GM18517 (cell line): ENCODE data around the gene CCL14.
"Not testable (repeated sequence)": the region's sequence is repeated elsewhere in the genome, so short reads cannot be mapped to it uniquely, and the experiment has no call there.

Experiments used
- ATAC-seq: cut with Tn5 transposase; IDR thresholded peaks from one replicate; pipeline ENCODE4 v1.9.1; 2021; ENCODE audit warnings: mild to moderate bottlenecking, moderate library complexity; ENCODE audit not compliant: unreplicated experiment

Gene CCL14

GRCh38 chr17:35986643-35987042, at the start of gene CCL14:
CCL14 (minus strand) TSS chr17:35986729; CDS start chr17:35986649, 80 bp downstream.
- ATAC-seq, result no peak

- ATAC-seq, result no peak
Observed at GRCh38 chr17:36036235-36036634, 49.7 kb upstream of the CCL14 start.

- no peak for ATAC-seq
Observed at GRCh38 chr17:36034127-36034526, 47.6 kb upstream of the CCL14 start.

GRCh38 chr17:36030956-36031355, 44.4 kb upstream of the CCL14 start:
- no peak for ATAC-seq

GRCh38 chr17:36027761-36028160, 41.2 kb upstream of the CCL14 start:
- no peak for ATAC-seq

DNA sequence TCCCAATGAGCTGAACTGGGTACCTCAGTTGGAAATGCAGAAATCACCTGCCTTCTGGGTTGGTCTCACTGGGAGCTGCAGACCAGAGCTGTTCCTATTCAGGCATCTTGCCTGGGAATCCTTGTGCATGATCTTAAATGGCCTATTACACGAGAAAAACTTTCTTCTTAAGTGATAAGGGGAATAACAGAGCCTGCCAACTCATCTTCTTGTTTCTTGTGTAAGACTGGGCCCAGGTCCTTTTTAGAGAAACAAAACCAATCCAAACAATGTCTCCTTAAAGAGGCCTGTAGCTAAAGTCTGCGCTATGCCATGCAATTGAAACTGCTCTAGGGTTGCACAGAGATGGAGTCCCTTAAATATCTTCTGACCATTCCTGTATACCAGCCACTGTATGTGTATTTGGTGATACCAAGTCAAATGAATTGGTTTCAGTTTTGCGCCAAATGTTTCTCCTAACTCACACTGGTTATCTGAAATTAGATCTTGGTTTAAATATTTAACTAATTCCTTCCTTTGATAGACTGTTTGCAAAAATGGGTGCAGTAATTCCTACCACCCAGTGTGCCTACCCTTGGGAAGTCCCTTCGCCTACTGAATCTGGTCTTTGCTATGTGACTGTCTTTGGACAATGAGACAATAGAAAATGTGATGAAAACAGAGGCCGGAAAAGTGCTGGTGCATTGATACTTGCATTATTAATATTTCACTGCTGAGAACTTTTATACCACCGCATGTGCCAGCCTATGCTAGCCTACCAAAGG, 37.8 kb upstream of the CCL14 start:
- no peak for ATAC-seq

GRCh38 chr17:36019423-36019822, 32.9 kb upstream of the CCL14 start:
- ATAC-seq, result no peak

DNA sequence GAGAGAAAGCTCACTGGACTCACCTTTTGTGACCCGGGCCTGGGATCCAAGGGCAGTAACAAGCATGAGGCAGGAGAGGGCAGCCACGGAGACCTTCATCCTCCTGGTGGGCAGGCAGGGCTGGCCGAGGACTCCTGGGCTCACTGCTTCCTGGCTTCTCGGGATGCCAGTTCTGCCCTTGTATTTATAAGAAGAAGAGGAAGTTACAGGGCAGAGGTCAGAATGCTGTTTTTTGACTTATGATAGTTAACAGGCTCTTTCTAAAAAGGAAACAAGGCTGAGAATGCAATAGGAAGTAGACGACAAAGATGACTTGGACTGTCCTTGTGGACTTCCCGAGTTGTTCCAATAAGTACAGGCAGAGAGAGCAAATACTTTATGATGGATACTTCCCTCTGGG, 31.3 kb upstream of the CCL14 start, which contains the start of gene CCL23:
CCL23 (minus strand) TSS at position 174 of the 400 bp plus-strand sequence; CDS start at position 99, 75 bp downstream.
- no peak for ATAC-seq

DNA sequence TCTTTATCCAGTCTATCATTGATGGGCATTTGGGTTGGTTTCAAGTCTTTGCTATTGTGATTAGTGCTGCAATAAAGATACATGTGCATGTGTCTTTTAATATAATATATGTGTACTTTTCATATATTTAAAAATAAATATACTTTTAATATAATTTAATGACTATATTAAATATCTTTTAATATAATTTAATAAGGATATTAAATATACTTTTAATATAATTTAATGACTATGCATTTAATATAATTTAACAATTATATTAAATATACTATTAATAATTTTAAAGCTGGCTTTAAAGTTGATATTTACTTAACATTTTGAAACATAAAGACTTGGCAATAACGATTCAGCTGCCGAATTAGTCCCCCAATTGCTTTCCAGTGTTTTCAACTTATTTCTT, 30.0 kb upstream of the CCL14 start:
- ATAC-seq, result no peak

DNA sequence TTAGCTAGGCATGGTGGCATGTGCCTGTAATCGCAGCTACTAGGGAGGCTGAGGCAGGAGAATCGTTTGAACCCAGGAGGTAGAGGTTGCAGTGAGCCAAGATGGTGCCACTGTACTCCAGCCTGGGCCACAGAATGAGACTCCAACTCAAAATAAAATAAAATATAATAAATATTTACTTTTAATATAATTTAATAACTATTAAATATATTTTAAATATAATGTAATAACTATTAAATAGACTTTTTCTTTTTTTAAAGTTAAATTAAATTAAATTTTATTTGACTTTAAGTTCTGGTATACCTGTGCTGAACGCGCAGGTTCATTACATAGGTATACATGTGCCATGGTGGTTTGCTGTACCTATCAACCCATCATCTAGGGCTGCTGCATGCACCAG, 29.4 kb upstream of the CCL14 start:
- ATAC-seq, result not testable (repeated sequence)

- no peak for ATAC-seq
Observed at GRCh38 chr17:36014946-36015345, 28.4 kb upstream of the CCL14 start.

GRCh38 chr17:36011201-36011600, 24.7 kb upstream of the CCL14 start:
- ATAC-seq, result no peak

GRCh38 chr17:36008998-36009665, 22.6 kb upstream of the CCL14 start:
- no peak for ATAC-seq

DNA sequence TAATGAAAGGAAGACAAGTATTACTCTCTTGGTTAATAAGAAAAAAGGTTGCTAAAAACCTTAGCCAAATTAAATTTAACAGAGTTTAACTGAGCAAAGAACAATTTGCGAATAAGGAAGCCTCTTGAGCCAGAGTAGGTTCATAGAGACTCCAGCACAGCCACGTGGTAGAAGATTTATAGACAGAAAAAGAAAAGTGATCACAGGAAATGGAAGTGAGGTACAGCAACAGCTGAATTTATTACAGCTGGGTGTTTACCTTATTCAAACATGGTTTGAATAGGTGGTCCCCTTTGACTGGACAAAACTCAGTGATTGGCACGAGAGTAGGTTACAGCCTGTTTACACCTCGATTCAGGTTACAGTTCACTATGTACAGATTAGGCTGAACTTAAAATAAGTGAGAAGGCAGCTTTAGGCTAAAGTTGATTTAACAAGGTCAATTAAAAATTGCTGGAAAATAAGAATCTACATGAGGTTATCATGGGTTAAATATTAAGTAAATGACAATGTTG, 18.1 kb upstream of the CCL14 start:
- ATAC-seq, result no peak

GRCh38 chr17:36002631-36003030, 16.1 kb upstream of the CCL14 start:
- no peak for ATAC-seq

DNA sequence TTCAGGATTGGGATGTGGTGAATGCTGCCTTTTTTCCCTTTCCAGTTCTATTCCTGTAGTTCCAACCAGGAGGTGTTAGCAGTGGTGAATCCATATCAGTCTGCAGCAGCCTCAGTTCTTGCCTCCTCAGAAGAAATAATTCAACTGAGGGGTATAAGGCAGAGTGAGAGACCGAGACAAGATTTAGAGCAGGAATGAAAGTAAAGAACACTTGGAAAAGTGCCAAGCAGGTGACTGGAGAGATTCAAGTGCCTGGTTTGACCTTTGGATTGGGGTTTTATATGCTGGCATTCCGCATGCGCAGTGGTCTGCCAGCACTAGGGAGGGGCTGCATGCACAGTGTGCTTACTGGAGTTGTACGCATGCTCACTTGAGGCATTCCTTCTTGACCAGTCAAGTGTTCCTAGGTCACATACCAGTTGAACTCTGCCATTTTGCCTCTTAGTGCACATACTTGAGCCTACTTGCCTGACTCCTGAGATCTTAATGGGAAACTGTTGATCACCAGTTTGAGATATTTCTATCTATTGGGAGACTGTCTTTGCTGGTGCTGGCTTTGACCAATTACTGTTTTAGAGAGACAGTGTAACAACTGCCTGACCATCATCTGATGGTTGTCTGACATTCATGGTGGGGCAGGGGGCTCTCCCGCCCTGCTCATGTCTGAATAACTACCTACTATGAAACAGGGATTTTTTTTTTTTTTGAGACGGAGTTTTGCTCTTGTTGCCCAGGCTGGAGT, 15.5 kb upstream of the CCL14 start:
- ATAC-seq, result no peak

GRCh38 chr17:36001110-36001771, 14.7 kb upstream of the CCL14 start, which contains the start of gene CCL15:
CCL15 (minus strand) TSS chr17:36001553; CDS start chr17:36001492, 61 bp downstream.
- no peak for ATAC-seq

GRCh38 chr17:36000732-36001109, 14.2 kb upstream of the CCL14 start:
- no peak for ATAC-seq

DNA sequence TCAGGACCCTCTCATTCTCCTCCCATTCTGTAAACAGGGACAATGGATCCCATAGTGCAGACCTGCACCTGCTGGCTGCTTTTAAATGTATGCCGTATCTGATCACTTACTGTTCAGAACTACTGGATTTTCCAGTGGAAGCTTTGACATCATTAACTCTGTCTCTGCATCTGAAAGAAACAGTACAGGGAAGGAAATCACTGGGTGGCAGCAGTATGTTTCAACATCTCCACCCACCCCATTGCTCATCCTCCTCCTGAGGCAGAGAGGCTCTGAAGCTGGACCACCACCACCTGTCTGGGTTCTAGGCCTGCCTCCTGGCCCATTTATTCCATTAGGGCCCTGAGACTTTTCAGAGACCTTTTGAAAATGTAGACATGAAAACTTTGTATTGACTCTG, 12.2 kb upstream of the CCL14 start:
- no peak for ATAC-seq

DNA sequence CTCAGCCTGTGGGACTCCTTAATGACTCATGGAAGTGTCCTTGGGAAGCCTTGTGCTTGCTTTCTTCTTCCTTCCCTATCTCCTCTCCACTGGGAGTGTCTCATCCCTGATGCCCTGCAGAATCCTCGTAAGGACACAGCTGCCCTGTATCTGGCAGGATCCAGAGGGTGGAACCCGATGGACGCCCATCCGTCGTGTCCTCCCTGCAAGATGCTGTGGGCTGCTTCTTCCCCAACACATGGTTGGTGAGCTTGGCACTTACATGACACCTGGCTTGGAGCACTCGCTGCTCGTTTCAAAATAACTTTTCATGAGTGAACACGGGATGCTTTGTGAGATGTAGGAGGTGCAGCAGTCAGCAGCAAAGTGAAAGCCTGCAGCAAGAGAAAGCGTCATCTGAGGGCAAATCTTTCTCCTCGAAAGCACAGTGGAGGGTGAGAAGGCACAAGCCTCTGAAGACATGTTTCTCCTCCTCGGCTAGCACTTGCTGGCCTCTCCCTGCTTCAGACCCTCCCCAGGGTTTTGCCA, 11.6 kb upstream of the CCL14 start:
- no peak for ATAC-seq

DNA sequence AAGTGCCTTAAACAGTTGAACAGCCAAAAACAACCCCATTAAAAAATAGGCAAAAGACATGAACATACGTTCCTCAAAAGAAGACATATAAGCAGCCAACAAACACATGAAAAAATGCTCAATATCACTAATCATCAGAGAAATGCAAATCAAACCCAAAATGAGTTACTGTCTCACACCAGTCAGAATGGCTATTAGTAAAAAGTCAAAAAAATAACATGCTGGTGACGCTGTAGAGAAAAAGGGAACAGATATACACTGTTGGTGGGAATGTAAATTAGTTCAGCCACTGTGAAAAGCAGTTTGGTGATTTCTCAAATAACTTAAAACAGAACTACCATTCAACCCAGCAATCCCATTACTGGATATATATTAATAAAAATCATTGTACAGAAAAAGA, 8.8 kb upstream of the CCL14 start:
- not testable (repeated sequence) for ATAC-seq
